NCI-H510A treated with DMSO at 0.1 percent for 48 hours (cell line): ENCODE measurements around the gene TBCEL.
"Not testable (repeated sequence)": the region's sequence is repeated elsewhere in the genome, so short reads cannot be mapped to it uniquely, and the experiment has no call there.

Source experiments
- DNase-seq: peaks from one replicate; lab custom pipeline; 2025; lab: John Stamatoyannopoulos, UW

The TBCEL gene

GRCh38 chr11:121023848-121024751, at the start of gene TBCEL:
TSS of gene TBCEL (plus strand) at chr11:121024102. CDS start at chr11:121045691, 21,589 bp downstream.
- no peak for DNase-seq

GRCh38 chr11:120974466-120974865, 49.4 kb upstream of the TBCEL start:
- DNase-seq = no peak

- no peak for DNase-seq
These were observed 48.9 kb upstream of the TBCEL start for GRCh38 chr11:120974965-120975364.

GRCh38 chr11:120977266-120978137, 46.4 kb upstream of the TBCEL start:
- no peak for DNase-seq

GRCh38 chr11:120978701-120979100, 45.2 kb upstream of the TBCEL start:
- no peak for DNase-seq

- DNase-seq = no peak
These were observed 38.0 kb upstream of the TBCEL start for GRCh38 chr11:120985718-120986569.

GRCh38 chr11:120988603-120989002, 35.3 kb upstream of the TBCEL start:
- no peak for DNase-seq

- DNase-seq = no peak
These were observed 31.8 kb upstream of the TBCEL start for GRCh38 chr11:120991830-120992686.

GRCh38 chr11:120994091-120994859, 29.6 kb upstream of the TBCEL start:
- no peak for DNase-seq

- DNase-seq = no peak
These were observed 28.7 kb upstream of the TBCEL start for GRCh38 chr11:120995184-120995583.

- no peak for DNase-seq
These were observed 26.9 kb upstream of the TBCEL start for GRCh38 chr11:120996973-120997372.

GRCh38 chr11:120998581-120998980, 25.3 kb upstream of the TBCEL start:
- DNase-seq = no peak

- no peak for DNase-seq
These were observed 19.6 kb upstream of the TBCEL start for GRCh38 chr11:121004206-121004840.

GRCh38 chr11:121006922-121007321, 17.0 kb upstream of the TBCEL start:
- no peak for DNase-seq

- no peak for DNase-seq
These were observed 15.4 kb upstream of the TBCEL start for GRCh38 chr11:121008551-121008950.

- DNase-seq = no peak
These were observed 11.8 kb upstream of the TBCEL start for GRCh38 chr11:121012091-121012490.

GRCh38 chr11:121018746-121019145, 5.2 kb upstream of the TBCEL start:
- DNase-seq = no peak

- DNase-seq = not testable (repeated sequence)
These were observed 2.2 kb upstream of the TBCEL start for GRCh38 chr11:121021718-121022117.

GRCh38 chr11:121024989-121025388, 1.1 kb downstream of the TBCEL start:
- no peak for DNase-seq

GRCh38 chr11:121029153-121029552, 5.3 kb downstream of the TBCEL start:
- no peak for DNase-seq
